Measurements from ENCODE around the gene SIRT3. TPM values are rescaled to one million over a fixed set of nuclear protein-coding genes. Genes with fewer than 3 reads are reported as not detected.

Gene SIRT3
- total and polyA plus RNA-seq, 2 of the 13 experiments (the other 11 are each of a cell fraction or from before 2014, with no cell fraction given) = 15.1 to 18.2 TPM

GRCh38 chr11:235997-236773 lies at the start of gene SIRT3 (continued):
- TF ChIP-seq ELF3 (CRISPR knock-in tag; IDR thresholded peaks at IDR 0.05) = no peak
- peak; percentile 28; the same call in 1 of the 2 replicates for TF ChIP-seq ZNF773 (CRISPR knock-in tag; IDR thresholded peaks at IDR 0.05; ENCODE audit: borderline replicate concordance)
- TF ChIP-seq SIN3A (IDR thresholded peaks at IDR 0.05; ENCODE audit: borderline replicate concordance, low read depth, low read length) = peak; percentile 75; the same call in 1 of the 2 replicates
- TF ChIP-seq CREM (IDR thresholded peaks at IDR 0.05) = 0 out of 2 replicates have a peak, but pooled peaks have one; percentile 33
- no peak for TF ChIP-seq CREM (CRISPR knock-in tag; IDR thresholded peaks at IDR 0.05)
- no peak for TF ChIP-seq SOX5 (CRISPR knock-in tag; IDR thresholded peaks at IDR 0.05; ENCODE audit: borderline replicate concordance)
- peak; percentile 70 for TF ChIP-seq RBFOX2 (IDR thresholded peaks at IDR 0.05; ENCODE audit: low read depth, low read length)
- TF ChIP-seq ETV5 (CRISPR knock-in tag; IDR thresholded peaks at IDR 0.05; ENCODE audit: borderline replicate concordance) = 0 out of 2 replicates have a peak, but pooled peaks have one; percentile 8
- peak; percentile 28 for TF ChIP-seq TEAD3 (CRISPR knock-in tag; optimal IDR thresholded peaks at IDR 0.05; ENCODE audit: borderline replicate concordance)
- TF ChIP-seq POLR2G (IDR thresholded peaks at IDR 0.05; ENCODE audit: low read depth, low read length) = peak; percentile 63
- TF ChIP-seq LBX2 (CRISPR knock-in tag; IDR thresholded peaks at IDR 0.05; ENCODE audit: borderline replicate concordance) = 0 out of 2 replicates have a peak, but pooled peaks have one; percentile 58
- TF ChIP-seq ZFY (CRISPR knock-in tag; IDR thresholded peaks at IDR 0.05) = peak; percentile 92
- TF ChIP-seq REPIN1 (CRISPR knock-in tag; IDR thresholded peaks at IDR 0.05; ENCODE audit: borderline replicate concordance, low read depth) = peak; percentile 26; the same call in 1 of the 2 replicates
- 0 out of 2 replicates have a peak, but pooled peaks have one; percentile 7 for TF ChIP-seq ZSCAN29 (CRISPR knock-in tag; conservative IDR thresholded peaks at IDR 0.05)
- 0 out of 2 replicates have a peak, but pooled peaks have one; percentile 51 for TF ChIP-seq ZNF280B (CRISPR knock-in tag; IDR thresholded peaks at IDR 0.05; ENCODE audit: borderline replicate concordance)
- TF ChIP-seq ZBTB38 (CRISPR knock-in tag; IDR thresholded peaks at IDR 0.05) = 0 out of 2 replicates have a peak, but pooled peaks have one; percentile 55
- TF ChIP-seq ZNF709 (CRISPR knock-in tag; IDR thresholded peaks at IDR 0.05) = peak; percentile 76
- TF ChIP-seq ZNF687 (CRISPR knock-in tag; IDR thresholded peaks at IDR 0.05) = peak; percentile 50
- TF ChIP-seq ZNF468 (CRISPR knock-in tag; IDR thresholded peaks at IDR 0.05) = no peak
- peak; percentile 38; the same call in 1 of the 2 replicates for TF ChIP-seq RBAK (CRISPR knock-in tag; IDR thresholded peaks at IDR 0.05)
- no peak for TF ChIP-seq KLF11 (CRISPR knock-in tag; IDR thresholded peaks at IDR 0.05)
- TF ChIP-seq HOXD1 (CRISPR knock-in tag; IDR thresholded peaks at IDR 0.05) = 0 out of 2 replicates have a peak, but pooled peaks have one; percentile 49
- peak; percentile 73; the same call in 1 of the 2 replicates for TF ChIP-seq MAZ (IDR thresholded peaks at IDR 0.05; ENCODE audit: borderline replicate concordance, low read depth, low read length)
- TF ChIP-seq MAZ (CRISPR knock-in tag; IDR thresholded peaks at IDR 0.05; ENCODE audit: low read depth) = peak; percentile 65; the same call in 1 of the 2 replicates
- TF ChIP-seq ATF7-NPFF (CRISPR knock-in tag; IDR thresholded peaks at IDR 0.05; ENCODE audit: low read depth) = 0 out of 2 replicates have a peak, but pooled peaks have one; percentile 70
